SK-N-MC (cell line): ENCODE results near the gene RNF112.

Experiments used
- EZH2 ChIP-seq: fragments of 200-600 bp; sonication (generic); IDR thresholded peaks from one replicate; pipeline ENCODE4 v1.6.1; 2017; ENCODE audit warnings: antibody characterized with exemption
- FOXP2 ChIP-seq: optimal IDR thresholded peaks from 2 replicates; pipeline ENCODE3; 2011; ENCODE audit warnings: mild to moderate bottlenecking, moderate library complexity; ENCODE audit not compliant: insufficient read depth; ENCODE audit errors: extremely low read length, control extremely low read depth
- POLR2AphosphoS5 ChIP-seq: IDR thresholded peaks from 2 replicates; pipeline ENCODE4 v1.6.1; 2012; ENCODE audit warnings: mild to moderate bottlenecking, low read depth, low read length, borderline replicate concordance

GRCh38 chr17:19377602-19378415, 33.2 kb upstream of the RNF112 start:
- TF ChIP-seq POLR2AphosphoS5 = peak; percentile 69
- TF ChIP-seq EZH2 = no peak
- TF ChIP-seq FOXP2 = no peak
